Esophagus muscularis mucosa (tissue), 3 donors: Measurements from ENCODE around the gene DCLK2.

Source experiments
- POLR2AphosphoS5 ChIP-seq, 2 donors: sonication (generic); formaldehyde crosslinking; IDR thresholded peaks; one replicate each; pipeline ENCODE4 v1.6.1; 2017; ENCODE audit warnings: antibody characterized with exemption in 2 of 2
- TF ChIP-seq, protein P1 (sequence below), 3 experiments: fragments of 200-600 bp in 2 of 3; fragments of 450-650 bp in 1 of 3; sonication (generic) in 2 of 3; IDR thresholded peaks; one replicate each; pipeline ENCODE4 v1.5.1; 2017 to 2019; ENCODE audit warnings: antibody characterized with exemption in 3 of 3, mild to moderate bottlenecking in 2 of 3, moderate library complexity in 1 of 3

DNA sequence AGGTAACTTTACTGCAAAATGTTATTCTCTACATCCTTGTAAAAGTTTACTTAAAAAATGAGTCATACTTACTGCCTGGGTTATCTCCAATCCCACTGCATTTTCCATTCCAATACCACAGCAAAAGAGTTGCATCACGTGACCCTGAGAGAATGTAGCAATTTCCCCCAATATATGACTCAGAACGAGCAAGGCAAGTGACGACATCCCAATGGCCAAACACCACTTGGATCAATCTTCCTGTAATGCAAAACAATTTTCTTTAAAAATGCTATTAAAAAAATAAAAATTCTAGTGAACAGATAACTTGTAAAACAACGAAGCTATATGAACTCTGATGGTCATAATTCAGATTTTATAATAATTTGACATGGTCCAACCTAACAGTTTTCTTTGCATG lies 224.3 kb downstream of the DCLK2 start:
- TF ChIP-seq POLR2AphosphoS5 (IDR thresholded peaks at IDR 0.05), result no peak
- TF ChIP-seq, protein P1, sequence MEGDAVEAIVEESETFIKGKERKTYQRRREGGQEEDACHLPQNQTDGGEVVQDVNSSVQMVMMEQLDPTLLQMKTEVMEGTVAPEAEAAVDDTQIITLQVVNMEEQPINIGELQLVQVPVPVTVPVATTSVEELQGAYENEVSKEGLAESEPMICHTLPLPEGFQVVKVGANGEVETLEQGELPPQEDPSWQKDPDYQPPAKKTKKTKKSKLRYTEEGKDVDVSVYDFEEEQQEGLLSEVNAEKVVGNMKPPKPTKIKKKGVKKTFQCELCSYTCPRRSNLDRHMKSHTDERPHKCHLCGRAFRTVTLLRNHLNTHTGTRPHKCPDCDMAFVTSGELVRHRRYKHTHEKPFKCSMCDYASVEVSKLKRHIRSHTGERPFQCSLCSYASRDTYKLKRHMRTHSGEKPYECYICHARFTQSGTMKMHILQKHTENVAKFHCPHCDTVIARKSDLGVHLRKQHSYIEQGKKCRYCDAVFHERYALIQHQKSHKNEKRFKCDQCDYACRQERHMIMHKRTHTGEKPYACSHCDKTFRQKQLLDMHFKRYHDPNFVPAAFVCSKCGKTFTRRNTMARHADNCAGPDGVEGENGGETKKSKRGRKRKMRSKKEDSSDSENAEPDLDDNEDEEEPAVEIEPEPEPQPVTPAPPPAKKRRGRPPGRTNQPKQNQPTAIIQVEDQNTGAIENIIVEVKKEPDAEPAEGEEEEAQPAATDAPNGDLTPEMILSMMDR (IDR thresholded peaks at IDR 0.05), result no peak
